GM19324 (cell line): ENCODE measurements around the gene MOSPD3.
"Not testable (repeated sequence)": the region's sequence is repeated elsewhere in the genome, so short reads cannot be mapped to it uniquely, and the experiment has no call there.

Source experiments
- ATAC-seq: cut with Tn5 transposase; IDR thresholded peaks from one replicate; pipeline ENCODE4 v1.9.1; 2021; ENCODE audit warnings: mild to moderate bottlenecking, moderate library complexity; ENCODE audit not compliant: unreplicated experiment, low FRiP score

Gene MOSPD3

GRCh38 chr7:100662194-100662776 lies 49.9 kb downstream of the MOSPD3 start:
- not testable (repeated sequence) for ATAC-seq
